WERI-Rb-1 (cell line): ENCODE measurements around the gene FTCD.
A peak's percentile ranks its signal among the peaks of the same experiment; 100 is the strongest.

Experiments
- DNase-seq: peaks from one replicate; pipeline ENCODE4 v3.0.0-alpha.2; 2020
- H3K27ac ChIP-seq: fragments of 250-450 bp; sonication (Bioruptor Pico); 2 replicates; pipeline ENCODE4 v1.5.1; 2020; ENCODE audit warnings: mild to moderate bottlenecking, moderate library complexity
- H3K27me3 ChIP-seq: fragments of 250-450 bp; sonication (Bioruptor Pico); 2 replicates; pipeline ENCODE4 v1.5.1; 2021; ENCODE audit warnings: mild to moderate bottlenecking, low read depth, moderate library complexity; ENCODE audit not compliant: insufficient read depth, severe bottlenecking
- H3K36me3 ChIP-seq: fragments of 250-450 bp; sonication (Bioruptor Pico); 2 replicates; pipeline ENCODE4 v1.5.1; 2020; ENCODE audit warnings: mild to moderate bottlenecking, moderate library complexity
- H3K4me3 ChIP-seq: 2 replicates; pipeline ENCODE4 v1.5.1; 2011; ENCODE audit warnings: low read depth, mild to moderate bottlenecking, control low read depth, low read length
- H3K9me3 ChIP-seq: fragments of 250-450 bp; sonication (Bioruptor Pico); 2 replicates; pipeline ENCODE4 v1.5.1; 2021; ENCODE audit warnings: mild to moderate bottlenecking, moderate library complexity; ENCODE audit not compliant: severe bottlenecking
- TF ChIP-seq, protein P1 (sequence below): IDR thresholded peaks from 2 replicates; pipeline ENCODE4 v1.5.1; 2011; ENCODE audit warnings: low read depth, mild to moderate bottlenecking, control low read depth, inconsistent platforms, low read length

FTCD gene

DNA sequence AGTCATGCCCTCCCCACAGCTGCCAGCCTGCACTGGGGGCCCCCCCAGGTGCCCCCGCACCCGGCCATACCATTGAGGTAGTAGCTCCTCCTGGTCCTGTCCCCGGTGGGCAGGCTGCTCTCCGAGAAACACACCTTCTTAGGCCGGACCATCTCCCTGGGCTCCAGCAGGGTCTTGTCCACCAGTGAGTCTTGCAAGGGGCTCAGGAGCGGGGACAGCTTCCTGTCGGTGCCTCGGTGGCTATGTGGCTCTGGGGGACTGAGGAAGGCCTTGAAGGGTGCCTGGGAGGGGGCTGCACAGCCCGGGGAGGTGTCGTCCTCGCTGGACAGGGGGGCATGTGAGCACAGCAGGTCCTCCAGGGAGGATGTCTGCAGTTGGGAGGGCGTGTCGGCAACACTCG lies 12.9 kb upstream of the FTCD start:
- Histone ChIP-seq H3K9me3 (no peaks in the 10 kb centered on the region), H3K27me3 (no peaks in the 10 kb centered on the region), H3K27ac (no peak overlapping the region), H3K36me3 (peaks cover 16% of the 10 kb centered on the region), H3K4me3 (no peak overlapping the region)
- no peak for DNase-seq
- TF ChIP-seq, protein P1, sequence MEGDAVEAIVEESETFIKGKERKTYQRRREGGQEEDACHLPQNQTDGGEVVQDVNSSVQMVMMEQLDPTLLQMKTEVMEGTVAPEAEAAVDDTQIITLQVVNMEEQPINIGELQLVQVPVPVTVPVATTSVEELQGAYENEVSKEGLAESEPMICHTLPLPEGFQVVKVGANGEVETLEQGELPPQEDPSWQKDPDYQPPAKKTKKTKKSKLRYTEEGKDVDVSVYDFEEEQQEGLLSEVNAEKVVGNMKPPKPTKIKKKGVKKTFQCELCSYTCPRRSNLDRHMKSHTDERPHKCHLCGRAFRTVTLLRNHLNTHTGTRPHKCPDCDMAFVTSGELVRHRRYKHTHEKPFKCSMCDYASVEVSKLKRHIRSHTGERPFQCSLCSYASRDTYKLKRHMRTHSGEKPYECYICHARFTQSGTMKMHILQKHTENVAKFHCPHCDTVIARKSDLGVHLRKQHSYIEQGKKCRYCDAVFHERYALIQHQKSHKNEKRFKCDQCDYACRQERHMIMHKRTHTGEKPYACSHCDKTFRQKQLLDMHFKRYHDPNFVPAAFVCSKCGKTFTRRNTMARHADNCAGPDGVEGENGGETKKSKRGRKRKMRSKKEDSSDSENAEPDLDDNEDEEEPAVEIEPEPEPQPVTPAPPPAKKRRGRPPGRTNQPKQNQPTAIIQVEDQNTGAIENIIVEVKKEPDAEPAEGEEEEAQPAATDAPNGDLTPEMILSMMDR, result no peak

DNA sequence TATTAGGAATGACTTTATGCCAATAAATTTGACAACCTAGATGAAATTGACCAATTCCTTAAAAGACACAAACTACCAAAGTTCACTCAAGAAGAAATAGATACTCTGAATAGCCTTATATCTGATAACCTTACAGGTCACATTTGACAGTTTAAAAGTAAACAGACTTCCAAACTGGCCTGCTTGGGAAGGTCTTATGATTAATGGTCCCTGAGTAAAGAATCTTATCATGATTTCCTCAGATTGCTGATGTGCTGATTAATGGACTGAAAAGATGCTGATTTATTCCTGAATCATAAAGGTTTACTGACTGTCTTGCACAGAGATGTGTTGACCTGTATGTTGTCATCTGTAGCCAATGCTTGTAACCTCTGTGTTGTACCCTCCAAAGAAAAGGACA lies 9.7 kb upstream of the FTCD start:
- TF ChIP-seq, protein P1, result no peak
- H3K27me3 ChIP-seq, result no peaks in the 10 kb centered on the region

DNA sequence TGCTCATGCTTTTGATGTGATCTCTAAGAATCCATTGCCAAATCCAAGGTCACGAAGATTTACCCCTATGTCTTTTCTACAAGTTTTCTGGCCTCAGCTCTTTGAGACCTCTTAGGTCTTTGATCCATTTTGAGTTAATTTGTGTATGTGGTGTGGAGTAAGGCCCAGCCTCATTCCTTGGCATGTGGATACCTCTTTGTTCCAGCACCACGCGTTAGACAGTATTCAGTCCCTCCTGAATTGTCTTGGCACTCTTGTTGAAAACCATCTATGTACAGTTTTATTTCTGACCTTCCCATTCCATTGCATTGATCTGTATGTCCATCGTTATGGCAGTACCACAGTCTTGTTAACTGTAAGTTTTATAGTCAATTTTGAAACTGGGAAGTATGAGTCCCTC lies 8.0 kb upstream of the FTCD start:
- no peak for DNase-seq
- Histone ChIP-seq H3K27ac (no peak overlapping the region), H3K4me3 (no peak overlapping the region), H3K9me3 (peaks cover 13% of the 10 kb centered on the region), H3K36me3 (peaks cover 35% of the 10 kb centered on the region), H3K27me3 (no peaks in the 10 kb centered on the region)
- TF ChIP-seq, protein P1, result no peak

More for the DNA sequence above, 9.7 kb upstream of the FTCD start:
- Histone ChIP-seq H3K27ac (no peak overlapping the region), H3K9me3 (peaks cover 13% of the 10 kb centered on the region), H3K4me3 (no peak overlapping the region), H3K36me3 (peaks cover 28% of the 10 kb centered on the region)
- DNase-seq, result no peak

DNA sequence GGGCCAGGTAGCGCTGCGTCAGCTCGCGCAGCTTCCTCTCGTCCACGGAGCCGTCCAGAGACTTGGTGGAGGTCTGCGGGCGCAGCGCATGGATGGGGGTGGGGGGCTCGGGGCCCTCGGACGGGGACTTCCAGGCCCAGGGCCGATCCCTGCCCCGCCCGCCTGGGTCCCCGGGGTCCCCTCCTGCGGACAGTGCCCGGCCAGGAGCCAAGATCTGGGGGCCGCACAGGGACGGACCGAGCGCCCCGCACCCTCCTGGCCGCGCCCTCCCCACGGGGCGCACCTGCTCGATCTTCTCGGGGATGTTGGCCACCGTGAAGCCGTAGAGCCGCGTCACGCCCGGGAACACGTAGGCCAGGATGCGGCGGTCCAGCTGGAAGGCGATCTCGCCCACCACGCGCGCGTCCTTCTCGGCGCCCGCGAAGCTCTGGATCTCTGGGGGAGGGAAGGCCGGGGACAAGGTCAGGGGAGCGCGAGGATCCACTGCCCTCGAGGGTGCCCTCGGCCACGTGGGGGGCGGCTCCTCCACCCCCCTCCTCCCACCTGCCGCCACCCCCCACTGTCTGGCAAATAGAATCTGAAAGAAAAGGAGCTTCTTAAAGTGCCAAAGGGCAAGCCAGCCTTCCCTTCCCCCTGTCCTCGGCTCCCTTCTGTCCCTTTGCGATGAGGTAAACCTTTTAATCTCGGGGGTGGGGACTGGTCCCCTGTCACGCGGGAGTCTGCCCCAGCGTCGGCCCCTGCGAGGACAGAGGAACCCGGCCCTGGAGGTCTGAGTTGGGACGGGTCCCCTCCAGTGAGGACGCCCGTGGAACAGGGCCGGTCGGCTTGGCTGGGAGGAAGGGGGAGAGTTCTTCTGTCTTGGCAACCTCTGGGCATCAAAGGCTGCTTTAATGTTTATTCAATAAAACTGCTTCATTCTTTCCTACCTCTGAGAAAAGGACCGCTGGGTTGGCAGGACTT lies 6.5 kb upstream of the FTCD start:
- TF ChIP-seq, protein P1, result no peak
- no peaks in the 10 kb centered on the region for H3K27me3 ChIP-seq
- DNase-seq, result peak; percentile 4
- peaks cover 32% of the 10 kb centered on the region for H3K36me3 ChIP-seq
- no peak overlapping the region for H3K27ac ChIP-seq
- no peak overlapping the region for H3K4me3 ChIP-seq
- peaks cover 13% of the 10 kb centered on the region for H3K9me3 ChIP-seq

DNA sequence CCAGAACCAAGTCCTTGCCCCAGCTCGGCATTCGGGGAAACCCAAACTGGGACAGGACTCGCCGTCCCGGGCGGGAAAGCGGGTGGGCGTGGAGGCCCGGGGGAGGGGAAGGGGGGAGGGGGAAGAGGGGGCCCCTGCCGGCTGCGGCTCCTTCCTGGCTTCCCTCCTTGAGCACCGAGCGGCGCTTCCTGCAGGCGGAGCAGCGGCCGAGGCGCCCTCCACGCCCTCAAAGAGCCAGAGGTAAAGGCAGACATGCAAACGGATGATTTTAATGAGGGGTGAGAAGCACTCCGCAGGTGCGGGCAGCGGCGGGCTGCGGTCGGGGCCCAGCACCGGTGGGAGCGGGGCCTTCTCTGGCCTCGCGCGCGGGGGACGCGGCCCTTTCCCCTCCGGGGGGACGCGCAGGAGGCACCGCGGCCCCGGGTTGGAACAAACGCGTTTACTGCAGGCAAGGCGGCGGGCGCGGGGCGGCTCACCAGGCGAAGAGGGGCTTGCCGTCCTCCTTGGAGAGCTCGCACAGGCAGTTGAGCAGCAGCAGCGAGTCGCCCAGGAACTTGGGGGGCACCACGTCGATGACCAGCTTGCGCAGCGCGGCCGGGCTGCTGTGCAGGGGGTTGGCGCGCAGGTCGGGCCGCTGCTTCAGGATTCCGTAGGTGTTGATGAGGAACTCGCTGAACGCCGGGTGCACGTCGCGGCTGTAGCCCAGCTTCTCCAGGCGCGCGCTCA lies 5.7 kb upstream of the FTCD start:
- H3K4me3 ChIP-seq, result no peak overlapping the region
- H3K27ac ChIP-seq, result no peak overlapping the region
- peak; percentile 6 for DNase-seq
- TF ChIP-seq, protein P1, result no peak
- peaks cover 13% of the 10 kb centered on the region for H3K9me3 ChIP-seq
- peaks cover 26% of the 10 kb centered on the region for H3K36me3 ChIP-seq
- no peaks in the 10 kb centered on the region for H3K27me3 ChIP-seq
